BJ (cell line): ENCODE measurements around the gene MS4A7. TPM values are rescaled to one million over a fixed set of nuclear protein-coding genes. Genes with fewer than 3 reads are reported as not detected.

Experiments
- CTCF ChIA-PET: fragments of 350-600 bp; formaldehyde crosslinking; extraction: SDS; loops from one replicate; lab custom pipeline; 2021; ENCODE audit warnings: antibody characterized with exemption, inconsistent platforms; lab: Yijun Ruan, JAX
- POLR2A ChIA-PET: fragments of 300-600 bp; sonication (Branson Sonifier 250); formaldehyde crosslinking; extraction: SDS; loops from one replicate; lab custom pipeline; 2021; ENCODE audit warnings: antibody characterized with exemption; lab: Charles Lee
- DNase-seq: peaks from one replicate; pipeline ENCODE4 v3.0.0-alpha.2; 2011; ENCODE audit warnings: low read depth
- H3K27me3 ChIP-seq: 2 replicates; pipeline ENCODE4 v1.6.0; 2011; ENCODE audit warnings: low read length; ENCODE audit not compliant: control insufficient read depth, insufficient read depth
- H3K36me3 ChIP-seq: 2 replicates; pipeline ENCODE4 v1.5.1; 2011; ENCODE audit warnings: low read length; ENCODE audit not compliant: control insufficient read depth, insufficient read depth
- H3K4me3 ChIP-seq: 2 replicates; pipeline ENCODE4 v1.5.1; 2011; ENCODE audit warnings: low read depth, mild to moderate bottlenecking, control low read depth, low read length
- polyA plus RNA-seq: library from polyadenylated mRNA; depleted of rRNA; stranded (reverse); fragments of >200 nt; gene quantifications from 2 replicates; pipeline ENCODE4 v1.2.3, GENCODE V29; 2011
- TF ChIP-seq, protein P1 (sequence below): IDR thresholded peaks from 2 replicates; pipeline ENCODE4 v1.5.1; 2011; ENCODE audit warnings: low read depth, mild to moderate bottlenecking, control low read depth, inconsistent platforms, low read length, moderate library complexity; ENCODE audit not compliant: insufficient read depth

MS4A7 gene
- polyA plus RNA-seq, 1 experiment: not detected

GRCh38 chr11:60376601-60377000, 1.7 kb upstream of the MS4A7 start:
- no peak for DNase-seq
- H3K27me3 ChIP-seq: no peaks in the 10 kb centered on the region
- TF ChIP-seq, protein P1, sequence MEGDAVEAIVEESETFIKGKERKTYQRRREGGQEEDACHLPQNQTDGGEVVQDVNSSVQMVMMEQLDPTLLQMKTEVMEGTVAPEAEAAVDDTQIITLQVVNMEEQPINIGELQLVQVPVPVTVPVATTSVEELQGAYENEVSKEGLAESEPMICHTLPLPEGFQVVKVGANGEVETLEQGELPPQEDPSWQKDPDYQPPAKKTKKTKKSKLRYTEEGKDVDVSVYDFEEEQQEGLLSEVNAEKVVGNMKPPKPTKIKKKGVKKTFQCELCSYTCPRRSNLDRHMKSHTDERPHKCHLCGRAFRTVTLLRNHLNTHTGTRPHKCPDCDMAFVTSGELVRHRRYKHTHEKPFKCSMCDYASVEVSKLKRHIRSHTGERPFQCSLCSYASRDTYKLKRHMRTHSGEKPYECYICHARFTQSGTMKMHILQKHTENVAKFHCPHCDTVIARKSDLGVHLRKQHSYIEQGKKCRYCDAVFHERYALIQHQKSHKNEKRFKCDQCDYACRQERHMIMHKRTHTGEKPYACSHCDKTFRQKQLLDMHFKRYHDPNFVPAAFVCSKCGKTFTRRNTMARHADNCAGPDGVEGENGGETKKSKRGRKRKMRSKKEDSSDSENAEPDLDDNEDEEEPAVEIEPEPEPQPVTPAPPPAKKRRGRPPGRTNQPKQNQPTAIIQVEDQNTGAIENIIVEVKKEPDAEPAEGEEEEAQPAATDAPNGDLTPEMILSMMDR: no peak
- ChIA-PET CTCF (interaction anchor here (1.1 kb wide), 1 partner anchor 13 kb away, joined by 3 read pairs; no protein-coding TSS in a partner anchor), POLR2A (no interaction called here)
- no peaks in the 10 kb centered on the region for H3K36me3 ChIP-seq
- H3K4me3 ChIP-seq: no peak overlapping the region

DNA sequence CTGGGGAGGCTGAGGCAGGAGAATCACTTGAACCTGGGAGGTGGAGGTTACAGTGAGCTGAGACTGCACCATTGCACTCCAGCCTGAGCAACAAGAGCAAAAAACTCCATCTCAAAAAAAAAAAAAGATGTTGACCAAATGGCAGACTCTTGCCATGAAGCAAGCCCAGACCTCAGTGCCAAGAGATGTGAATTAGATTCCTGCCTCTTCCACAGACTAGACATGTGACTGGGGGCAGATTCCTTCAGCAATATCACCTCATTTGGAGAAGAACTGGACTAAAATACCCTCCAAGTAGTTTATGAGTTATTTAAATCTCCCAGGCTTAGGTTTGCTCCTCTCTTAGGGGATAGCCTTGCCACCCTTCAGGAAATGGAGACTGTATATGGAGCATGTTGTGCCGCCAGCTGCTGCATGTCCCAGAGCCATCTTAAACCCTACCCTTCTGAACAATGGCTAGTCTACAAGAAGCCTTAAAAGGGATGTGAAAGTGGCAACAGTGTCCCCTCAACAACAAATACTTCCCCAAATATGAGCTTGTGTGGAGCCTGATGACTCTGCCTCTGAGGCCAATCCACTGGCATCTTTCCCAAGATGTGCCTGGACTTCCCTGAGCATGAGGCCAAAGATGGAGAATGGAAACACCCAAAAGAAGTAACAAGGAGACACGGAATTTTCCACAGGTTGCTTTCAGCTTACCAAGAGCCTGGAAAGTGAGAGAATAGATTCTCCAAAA, 763 bp upstream of the MS4A7 start:
- DNase-seq: no peak
- H3K27me3 ChIP-seq: no peaks in the 10 kb centered on the region
- ChIA-PET POLR2A (no interaction called here), CTCF (interaction anchor here (1.9 kb wide), 1 partner anchor 15 kb away, joined by 5 read pairs; no protein-coding TSS in a partner anchor)
- H3K36me3 ChIP-seq: no peaks in the 10 kb centered on the region
- TF ChIP-seq, protein P1: no peak
- no peak overlapping the region for H3K4me3 ChIP-seq

GRCh38 chr11:60389279-60389910, 11.1 kb downstream of the MS4A7 start:
- POLR2A ChIA-PET: no interaction called here
- Histone ChIP-seq H3K27me3 (no peaks in the 10 kb centered on the region), H3K36me3 (no peaks in the 10 kb centered on the region), H3K4me3 (no peak overlapping the region)
- no peak for DNase-seq
- CTCF ChIA-PET: no interaction called here
- TF ChIP-seq, protein P1: no peak

DNA sequence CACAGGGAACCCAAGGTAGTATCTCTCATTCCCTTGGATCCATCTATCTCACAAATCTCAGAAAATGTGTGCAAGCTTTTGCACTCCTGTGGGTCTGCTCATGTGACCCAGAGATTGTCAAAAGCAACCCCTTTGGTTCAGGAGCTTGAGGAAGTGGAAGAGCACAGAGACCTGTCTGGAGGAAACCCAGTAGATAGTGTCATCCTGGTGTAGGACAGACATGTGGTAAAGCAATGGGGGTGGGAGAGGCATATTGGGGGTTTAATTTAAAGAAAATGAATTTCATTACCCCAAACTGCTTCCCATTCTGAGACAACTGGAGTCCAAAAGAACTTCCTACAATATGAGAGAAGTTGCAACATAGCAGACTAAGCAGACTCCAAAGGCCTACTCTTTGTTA, 12.1 kb downstream of the MS4A7 start:
- Histone ChIP-seq H3K36me3 (no peaks in the 10 kb centered on the region), H3K27me3 (no peaks in the 10 kb centered on the region), H3K4me3 (no peak overlapping the region)
- CTCF ChIA-PET: no interaction called here
- TF ChIP-seq, protein P1: no peak
- POLR2A ChIA-PET: no interaction called here
- DNase-seq: no peak

DNA sequence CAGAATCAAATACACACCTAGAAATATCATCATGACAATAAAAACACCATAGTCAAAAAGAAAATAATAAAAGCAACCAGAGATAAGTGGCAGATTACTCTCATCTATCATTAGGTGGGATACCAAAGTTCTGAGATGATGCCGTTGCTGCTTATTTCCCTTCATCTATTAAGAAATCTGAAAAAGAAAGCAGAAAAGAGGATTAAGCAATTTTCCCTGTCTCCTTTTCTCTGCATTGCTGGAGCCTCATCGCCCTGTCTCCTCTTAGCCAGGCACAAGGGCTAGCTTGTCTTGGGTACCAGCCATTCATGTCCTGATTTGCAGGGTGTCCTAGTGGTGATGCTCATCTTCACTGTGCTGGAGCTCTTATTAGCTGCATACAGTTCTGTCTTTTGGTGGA, 14.0 kb downstream of the MS4A7 start:
- Histone ChIP-seq H3K36me3 (no peaks in the 10 kb centered on the region), H3K27me3 (no peaks in the 10 kb centered on the region), H3K4me3 (no peak overlapping the region)
- CTCF ChIA-PET: no interaction called here
- POLR2A ChIA-PET: no interaction called here
- TF ChIP-seq, protein P1: no peak
- DNase-seq: no peak
